Fibroblast of mammary gland (primary cell): ENCODE results near the gene PTPRF.

Experiments
- DNase-seq: peaks from one replicate; pipeline ENCODE4 v3.0.0-alpha.2; 2010; ENCODE audit warnings: low read depth
- H3K4me3 ChIP-seq: 2 replicates; pipeline ENCODE4 v1.5.1; 2011; ENCODE audit warnings: low read depth, mild to moderate bottlenecking, low read length, moderate library complexity; ENCODE audit not compliant: control insufficient read depth
- CTCF ChIP-seq: conservative IDR thresholded peaks from 2 replicates; pipeline ENCODE4 v1.5.1; 2011; ENCODE audit warnings: low read depth, low read length, inconsistent platforms; ENCODE audit not compliant: control insufficient read depth, insufficient read depth

PTPRF gene

GRCh38 chr1:43507296-43508295, 23.1 kb upstream of the PTPRF start:
- no peak for DNase-seq
- no peak for TF ChIP-seq CTCF

GRCh38 chr1:43509007-43509739, 21.5 kb upstream of the PTPRF start:
- TF ChIP-seq CTCF: no peak
- no peak overlapping the region for H3K4me3 ChIP-seq
- DNase-seq: no peak

More at GRCh38 chr1:43507296-43508295, 23.1 kb upstream of the PTPRF start:
- no peak overlapping the region for H3K4me3 ChIP-seq

GRCh38 chr1:43509740-43510375, 20.8 kb upstream of the PTPRF start:
- H3K4me3 ChIP-seq: no peak overlapping the region
- no peak for TF ChIP-seq CTCF
- no peak for DNase-seq

GRCh38 chr1:43510621-43511020, 20.1 kb upstream of the PTPRF start:
- H3K4me3 ChIP-seq: no peak overlapping the region
- DNase-seq: no peak
- TF ChIP-seq CTCF: no peak

GRCh38 chr1:43511394-43511793, 19.3 kb upstream of the PTPRF start:
- TF ChIP-seq CTCF: no peak
- no peak for DNase-seq
- no peak overlapping the region for H3K4me3 ChIP-seq

GRCh38 chr1:43512133-43512532, 18.6 kb upstream of the PTPRF start:
- no peak for TF ChIP-seq CTCF
- no peak for DNase-seq
- H3K4me3 ChIP-seq: no peak overlapping the region
